ENCODE data around the gene TNFAIP8. TPM values are rescaled to one million over a fixed set of nuclear protein-coding genes. Genes with fewer than 3 reads are reported as not detected.

The TNFAIP8 gene
- total and polyA plus RNA-seq, 2 of the 13 experiments (the other 11 are each of a cell fraction or from before 2014, with no cell fraction given) = 6.4 to 11.2 TPM

Small RNA genes within 50 kb of the gene (small RNA-seq; reads per million reads assigned to genes)
- gene RN7SL174P (ENCODE audit: insufficient read depth in 2 of 3, insufficient read length in 3 of 3, low read depth in 2 of 3, low replicate concordance in 1 of 3) (0 reads per million in 3 experiments), gene RNA5SP190 (ENCODE audit: insufficient read depth in 2 of 3, insufficient read length in 3 of 3, low read depth in 2 of 3, low replicate concordance in 1 of 3) (0 to 0.97 (median 0) reads per million in 3 experiments)

Other genes starting within 250 kb of the TNFAIP8 start
- gene HSD17B4, start 96.5 kb downstream of the TNFAIP8 start, total RNA-seq (2016; rRNA removed; fragmentation: Illumina TruSeq; extraction: Trizol) = 399 and 508 TPM in 2 replicates
- 163 and 178 TPM in 2 replicates for gene HSD17B4, start 96.5 kb downstream of the TNFAIP8 start, polyA plus RNA-seq (2011; rRNA removed)

Measured in HepG2 (cell line).